NCI-H2107 treated with DMSO at 0.1 percent for 48 hours (cell line): ENCODE data around the gene TNNI3K.

Experiments
- DNase-seq: peaks from one replicate; lab custom pipeline; 2025; ENCODE audit not compliant: unreplicated experiment; lab: John Stamatoyannopoulos, UW

The TNNI3K gene

GRCh38 chr1:74545821-74546220 is 310.6 kb downstream of the TNNI3K start:
- no peak for DNase-seq

- no peak for DNase-seq
Observed at GRCh38 chr1:74548961-74549750, 314.0 kb downstream of the TNNI3K start.

- DNase-seq = no peak
Observed at GRCh38 chr1:74549932-74550331, 314.7 kb downstream of the TNNI3K start.

- no peak for DNase-seq
Observed at GRCh38 chr1:74570797-74571492, 335.8 kb downstream of the TNNI3K start.

- DNase-seq = no peak
Observed at GRCh38 chr1:74571493-74571800, 336.3 kb downstream of the TNNI3K start.

- DNase-seq = no peak
Observed at GRCh38 chr1:74571891-74572290, 336.7 kb downstream of the TNNI3K start.

- no peak for DNase-seq
Observed at GRCh38 chr1:74578101-74578500, 342.9 kb downstream of the TNNI3K start.

GRCh38 chr1:74579425-74579824 is 344.2 kb downstream of the TNNI3K start:
- DNase-seq = no peak

GRCh38 chr1:74583397-74583796 is 348.2 kb downstream of the TNNI3K start:
- DNase-seq = no peak

GRCh38 chr1:74584185-74584584 is 349.0 kb downstream of the TNNI3K start:
- DNase-seq = no peak

- no peak for DNase-seq
Observed at GRCh38 chr1:74586253-74586897, 351.2 kb downstream of the TNNI3K start.

GRCh38 chr1:74587888-74588287 is 352.7 kb downstream of the TNNI3K start:
- DNase-seq = no peak

GRCh38 chr1:74590288-74590687 is 355.1 kb downstream of the TNNI3K start:
- DNase-seq = no peak

GRCh38 chr1:74591949-74592348 is 356.8 kb downstream of the TNNI3K start:
- DNase-seq = no peak

- no peak for DNase-seq
Observed at GRCh38 chr1:74592580-74593355, 357.6 kb downstream of the TNNI3K start.
